MM.1S (cell line): ENCODE data around the gene APOA1.

Source experiments
- DNase-seq: peaks from one replicate; pipeline ENCODE4 v3.0.0-alpha.2; 2015
- H2AFZ ChIP-seq: fragments of 300-600 bp; sonication (generic); 2 replicates; pipeline ENCODE4 v1.6.0; 2016; ENCODE audit warnings: antibody characterized with exemption, low read length
- H3F3A ChIP-seq: fragments of 300-600 bp; sonication (generic); 2 replicates; pipeline ENCODE4 v1.6.1; 2016; ENCODE audit warnings: mild to moderate bottlenecking, antibody characterized with exemption, low read length, moderate library complexity, mixed read lengths; ENCODE audit not compliant: insufficient read depth
- H3K27ac ChIP-seq: fragments of 300-600 bp; sonication (generic); 2 replicates; pipeline ENCODE4 v1.5.1; 2016; ENCODE audit warnings: mild to moderate bottlenecking, low read length
- H3K27me3 ChIP-seq: fragments of 300-600 bp; sonication (generic); replicated peaks from 2 replicates; pipeline ENCODE4 v1.6.0; 2016; ENCODE audit warnings: low read length; ENCODE audit not compliant: insufficient read depth
- H3K36me3 ChIP-seq: fragments of 300-600 bp; sonication (generic); replicated peaks from 2 replicates; pipeline ENCODE4 v1.6.1; 2016; ENCODE audit warnings: mild to moderate bottlenecking, low read length, mixed read lengths; ENCODE audit not compliant: insufficient read depth
- H3K4me1 ChIP-seq: fragments of 300-600 bp; sonication (generic); 2 replicates; pipeline ENCODE4 v1.6.1; 2016; ENCODE audit warnings: low read length, mixed read lengths
- H3K4me2 ChIP-seq: fragments of 300-600 bp; sonication (generic); 2 replicates; pipeline ENCODE4 v1.6.0; 2016; ENCODE audit warnings: low read depth, low read length
- H3K4me3 ChIP-seq: fragments of 300-600 bp; sonication (generic); 2 replicates; pipeline ENCODE4 v1.5.1; 2016; ENCODE audit warnings: low read length, mixed read lengths
- H3K79me2 ChIP-seq: fragments of 300-600 bp; sonication (generic); 2 replicates; pipeline ENCODE4 v1.6.1; 2016; ENCODE audit warnings: mixed run types, low read length, mixed read lengths
- H3K9ac ChIP-seq: fragments of 300-600 bp; sonication (generic); 2 replicates; pipeline ENCODE4 v1.6.1; 2016; ENCODE audit warnings: low read length, mixed read lengths
- H3K9me2 ChIP-seq: fragments of 300-600 bp; sonication (generic); replicated peaks from 2 replicates; pipeline ENCODE4 v1.6.1; 2016; ENCODE audit warnings: mild to moderate bottlenecking, low read length, mixed read lengths; ENCODE audit not compliant: insufficient read depth
- H3K9me3 ChIP-seq: fragments of 300-600 bp; sonication (generic); replicated peaks from 2 replicates; pipeline ENCODE4 v1.6.1; 2016; ENCODE audit warnings: mild to moderate bottlenecking, low read length, mixed read lengths; ENCODE audit not compliant: insufficient read depth
- H4K20me1 ChIP-seq: fragments of 300-600 bp; sonication (generic); 2 replicates; pipeline ENCODE4 v1.6.1; 2016; ENCODE audit warnings: mild to moderate bottlenecking, low read length, moderate library complexity, mixed read lengths; ENCODE audit not compliant: insufficient read depth
- EZH2 ChIP-seq: fragments of 300-600 bp; sonication (generic); optimal IDR thresholded peaks from 2 replicates; pipeline ENCODE3; 2017; ENCODE audit warnings: low read depth, mild to moderate bottlenecking, antibody characterized with exemption, low read length, mixed read lengths
- EZH2phosphoT487 ChIP-seq: fragments of 300-600 bp; sonication (generic); IDR thresholded peaks from 2 replicates; pipeline ENCODE4 v1.6.1; 2018; ENCODE audit warnings: antibody characterized with exemption, low read length
- TF ChIP-seq, protein P1 (sequence below): fragments of 300-600 bp; sonication (generic); IDR thresholded peaks from 2 replicates; pipeline ENCODE4 v1.5.1; 2016; ENCODE audit warnings: antibody characterized with exemption, low read length, mixed read lengths

APOA1 gene

GRCh38 chr11:116822575-116822974 lies 14.8 kb downstream of the APOA1 start:
- Histone ChIP-seq H3K4me2 (no peak overlapping the region), H3K9me2 (no peaks in the 10 kb centered on the region), H3F3A (no peaks in the 10 kb centered on the region), H3K27ac (no peak overlapping the region), H3K27me3 (no peaks in the 10 kb centered on the region), H3K4me1 (no peaks in the 10 kb centered on the region), H3K9me3 (no peaks in the 10 kb centered on the region), H2AFZ (no peak overlapping the region), H3K79me2 (no peaks in the 10 kb centered on the region), H3K4me3 (no peak overlapping the region), H3K36me3 (no peaks in the 10 kb centered on the region), H3K9ac (no peak overlapping the region), H4K20me1 (no peaks in the 10 kb centered on the region)
- DNase-seq = no peak
- TF ChIP-seq EZH2phosphoT487 = no peak
- TF ChIP-seq, protein P1, sequence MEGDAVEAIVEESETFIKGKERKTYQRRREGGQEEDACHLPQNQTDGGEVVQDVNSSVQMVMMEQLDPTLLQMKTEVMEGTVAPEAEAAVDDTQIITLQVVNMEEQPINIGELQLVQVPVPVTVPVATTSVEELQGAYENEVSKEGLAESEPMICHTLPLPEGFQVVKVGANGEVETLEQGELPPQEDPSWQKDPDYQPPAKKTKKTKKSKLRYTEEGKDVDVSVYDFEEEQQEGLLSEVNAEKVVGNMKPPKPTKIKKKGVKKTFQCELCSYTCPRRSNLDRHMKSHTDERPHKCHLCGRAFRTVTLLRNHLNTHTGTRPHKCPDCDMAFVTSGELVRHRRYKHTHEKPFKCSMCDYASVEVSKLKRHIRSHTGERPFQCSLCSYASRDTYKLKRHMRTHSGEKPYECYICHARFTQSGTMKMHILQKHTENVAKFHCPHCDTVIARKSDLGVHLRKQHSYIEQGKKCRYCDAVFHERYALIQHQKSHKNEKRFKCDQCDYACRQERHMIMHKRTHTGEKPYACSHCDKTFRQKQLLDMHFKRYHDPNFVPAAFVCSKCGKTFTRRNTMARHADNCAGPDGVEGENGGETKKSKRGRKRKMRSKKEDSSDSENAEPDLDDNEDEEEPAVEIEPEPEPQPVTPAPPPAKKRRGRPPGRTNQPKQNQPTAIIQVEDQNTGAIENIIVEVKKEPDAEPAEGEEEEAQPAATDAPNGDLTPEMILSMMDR = no peak
- no peak for TF ChIP-seq EZH2

GRCh38 chr11:116821050-116821918 lies 16.1 kb downstream of the APOA1 start:
- Histone ChIP-seq H3K27ac (no peak overlapping the region), H3K36me3 (no peaks in the 10 kb centered on the region), H3K9ac (no peak overlapping the region), H3K4me1 (no peaks in the 10 kb centered on the region), H4K20me1 (no peaks in the 10 kb centered on the region), H3K9me3 (no peaks in the 10 kb centered on the region), H3K4me3 (no peak overlapping the region), H3K27me3 (no peaks in the 10 kb centered on the region), H3K4me2 (no peak overlapping the region), H3K9me2 (no peaks in the 10 kb centered on the region), H3K79me2 (no peaks in the 10 kb centered on the region), H3F3A (no peaks in the 10 kb centered on the region), H2AFZ (no peak overlapping the region)
- DNase-seq = no peak
- TF ChIP-seq EZH2phosphoT487 = no peak
- TF ChIP-seq, protein P1 = no peak
- no peak for TF ChIP-seq EZH2

GRCh38 chr11:116819049-116819448 lies 18.4 kb downstream of the APOA1 start:
- Histone ChIP-seq H3K4me1 (no peaks in the 10 kb centered on the region), H4K20me1 (no peaks in the 10 kb centered on the region), H3K9ac (no peak overlapping the region)

More at GRCh38 chr11:116819049-116819448, 18.4 kb downstream of the APOA1 start:
- DNase-seq = no peak
- Histone ChIP-seq H3K9me3 (no peaks in the 10 kb centered on the region), H3K4me3 (no peak overlapping the region), H3K9me2 (no peaks in the 10 kb centered on the region), H3K4me2 (no peak overlapping the region), H3K79me2 (no peaks in the 10 kb centered on the region), H3F3A (no peaks in the 10 kb centered on the region), H3K36me3 (no peaks in the 10 kb centered on the region), H3K27me3 (no peaks in the 10 kb centered on the region), H3K27ac (no peak overlapping the region), H2AFZ (no peak overlapping the region)
- TF ChIP-seq EZH2phosphoT487 (no peak), EZH2 (no peak)
- TF ChIP-seq, protein P1 = no peak
